SK-N-SH (cell line): Measurements from ENCODE around the gene ENTPD2. TPM values are rescaled to one million over a fixed set of nuclear protein-coding genes. Genes with fewer than 3 reads are reported as not detected.

Experiments
- CTCF ChIA-PET: fragments of 300-600, 350-600 bp; formaldehyde crosslinking; extraction: SDS; loops from one replicate; lab custom pipeline; 2021; lab: Yijun Ruan, JAX
- POLR2A ChIA-PET: fragments of 350-600 bp; sonication (Branson Sonifier 250); formaldehyde crosslinking; extraction: SDS; loops from one replicate; lab custom pipeline; 2020; ENCODE audit warnings: antibody characterized with exemption, inconsistent platforms; lab: Yijun Ruan, JAX
- DNase-seq: peaks from one replicate; pipeline ENCODE4 v3.0.0; 2012
- H2AFZ ChIP-seq: fragments of 200-600 bp; sonication (generic); 2 replicates; pipeline ENCODE4 v1.8.1; 2016; ENCODE audit warnings: antibody characterized with exemption, mild to moderate bottlenecking, low read depth
- H3F3A ChIP-seq: fragments of 200-600 bp; sonication (generic); replicated peaks from 2 replicates; pipeline ENCODE3; 2016; ENCODE audit warnings: antibody characterized with exemption, mild to moderate bottlenecking; ENCODE audit not compliant: insufficient read depth
- H3K27ac ChIP-seq, 2 experiments: fragments of 200-500 bp in 1 of 2; fragments of 200-600 bp in 1 of 2; sonication (Bioruptor generic) in 1 of 2; sonication (generic), shearing (Covaris generic) in 1 of 2; 2 replicates each; pipeline versions ENCODE4 v1.5.1 to v1.6.1; 2014 to 2016; ENCODE audit warnings: low read depth in 2 of 2, inconsistent platforms in 1 of 2, low read length in 1 of 2, mild to moderate bottlenecking in 1 of 2, mixed read lengths in 1 of 2
- H3K27me3 ChIP-seq: fragments of 200-600 bp; sonication (generic), shearing (Covaris generic); 2 replicates; pipeline ENCODE4 v1.6.1; 2016; ENCODE audit warnings: mixed run types; ENCODE audit not compliant: insufficient read depth
- H3K36me3 ChIP-seq, 2 experiments: fragments of 200-500 bp in 1 of 2; fragments of 200-600 bp in 1 of 2; sonication (Bioruptor generic) in 1 of 2; sonication (generic) in 1 of 2; replicated peaks in 1 of 2; 2 replicates each; pipeline versions ENCODE3 to v1.5.1; 2014 to 2016; ENCODE audit warnings: low read length in 1 of 2, mild to moderate bottlenecking in 1 of 2; ENCODE audit not compliant: insufficient read depth in 2 of 2, control insufficient read depth in 1 of 2
- H3K4me1 ChIP-seq, 2 experiments: fragments of 200-500 bp in 1 of 2; fragments of 200-600 bp in 1 of 2; sonication (Bioruptor generic) in 1 of 2; sonication (generic), shearing (Covaris generic) in 1 of 2; 2 replicates each; pipeline versions ENCODE4 v1.5.1 to v1.6.1; 2014 to 2016; ENCODE audit warnings: low read depth in 1 of 2, low read length in 1 of 2, mixed run types in 1 of 2; ENCODE audit not compliant: insufficient read depth in 2 of 2, control insufficient read depth in 1 of 2
- H3K4me2 ChIP-seq: fragments of 200-600 bp; sonication (generic), shearing (Covaris generic); 2 replicates; pipeline ENCODE4 v1.6.1; 2017; ENCODE audit warnings: mixed run types
- H3K4me3 ChIP-seq, 2 experiments: fragments of 200-500 bp in 1 of 2; fragments of 200-600 bp in 1 of 2; sonication (Bioruptor generic) in 1 of 2; sonication (generic), shearing (Covaris generic) in 1 of 2; 2 replicates each; pipeline versions ENCODE4 v1.5.1 to v1.8.1; 2014 to 2016; ENCODE audit warnings: low read depth in 2 of 2, inconsistent platforms in 1 of 2, low read length in 1 of 2, mild to moderate bottlenecking in 1 of 2, mixed read lengths in 1 of 2, moderate library complexity in 1 of 2
- H3K79me2 ChIP-seq: fragments of 200-600 bp; sonication (generic); 2 replicates; pipeline ENCODE4 v1.8.1; 2017; ENCODE audit warnings: mild to moderate bottlenecking; ENCODE audit not compliant: insufficient read depth
- H3K9ac ChIP-seq: fragments of 200-600 bp; sonication (generic); 2 replicates; pipeline ENCODE4 v1.6.1; 2017; ENCODE audit warnings: mixed run types
- H3K9me2 ChIP-seq: fragments of 200-600 bp; sonication (generic); 2 replicates; pipeline ENCODE4 v1.6.1; 2017; ENCODE audit warnings: mixed run types
- H3K9me3 ChIP-seq: fragments of 200-600 bp; sonication (generic); 2 replicates; pipeline ENCODE4 v1.6.1; 2017; ENCODE audit warnings: mixed run types, mild to moderate bottlenecking, moderate library complexity
- H4K20me1 ChIP-seq: fragments of 200-600 bp; sonication (generic); 2 replicates; pipeline ENCODE4 v1.6.1; 2017; ENCODE audit warnings: mild to moderate bottlenecking, mixed run types; ENCODE audit not compliant: insufficient read depth
- CHD2 ChIP-seq: fragments of 150-350 bp; IDR thresholded peaks from 2 replicates; pipeline ENCODE4 v1.6.1; 2018; ENCODE audit warnings: low read length; ENCODE audit not compliant: partially characterized antibody
- CTCF ChIP-seq: fragments of 200-600 bp; sonication (generic); IDR thresholded peaks from 2 replicates; pipeline ENCODE4 v1.6.1; 2017; ENCODE audit warnings: antibody characterized with exemption, mild to moderate bottlenecking, moderate library complexity
- GABPA ChIP-seq: IDR thresholded peaks from 2 replicates; pipeline ENCODE4 v1.4.0; 2012; ENCODE audit warnings: low read depth, mild to moderate bottlenecking
- GATA2 ChIP-seq: sonication (generic); formaldehyde crosslinking; IDR thresholded peaks from 2 replicates; pipeline ENCODE4 v1.5.0; 2020; ENCODE audit warnings: mild to moderate bottlenecking, missing genetic modification reagents
- JUND ChIP-seq: IDR thresholded peaks from 2 replicates; pipeline ENCODE4 v1.4.0; 2012
- MAX ChIP-seq: IDR thresholded peaks from 2 replicates; pipeline ENCODE4 v1.4.0; 2012; ENCODE audit warnings: low read depth
- MEF2A ChIP-seq: IDR thresholded peaks from 2 replicates; pipeline ENCODE4 v1.4.0; 2012; ENCODE audit warnings: low read depth, borderline replicate concordance
- NFIC ChIP-seq: IDR thresholded peaks from 2 replicates; pipeline ENCODE4 v1.4.0; 2012; ENCODE audit warnings: borderline replicate concordance
- POLR2AphosphoS5 ChIP-seq: IDR thresholded peaks from 2 replicates; pipeline ENCODE4 v1.6.1; 2012; ENCODE audit warnings: low read depth, low read length
- RCOR1 ChIP-seq: fragments of 150-350 bp; IDR thresholded peaks from 2 replicates; pipeline ENCODE4 v1.6.1; 2017; ENCODE audit warnings: antibody characterized with exemption, low read length
- REST ChIP-seq: IDR thresholded peaks from 2 replicates; pipeline ENCODE4 v1.6.1; 2012; ENCODE audit warnings: mild to moderate bottlenecking, low read depth, low read length, moderate library complexity
- RFX5 ChIP-seq: IDR thresholded peaks from 2 replicates; pipeline ENCODE4 v1.6.1; 2012; ENCODE audit warnings: mild to moderate bottlenecking, improper control_type of control experiment, low read length
- SMC3 ChIP-seq: IDR thresholded peaks from 2 replicates; pipeline ENCODE4 v1.6.1; 2012; ENCODE audit warnings: low read depth, low read length, improper control_type of control experiment
- TAF1 ChIP-seq: IDR thresholded peaks from 2 replicates; pipeline ENCODE4 v1.6.1; 2012; ENCODE audit warnings: low read depth, mild to moderate bottlenecking, low read length, moderate library complexity, borderline replicate concordance
- TCF12 ChIP-seq: IDR thresholded peaks from 2 replicates; pipeline ENCODE4 v1.4.0; 2012
- USF2 ChIP-seq: fragments of 150-350 bp; IDR thresholded peaks from 2 replicates; pipeline ENCODE4 v1.6.1; 2017; ENCODE audit warnings: antibody characterized with exemption, low read length, low read depth, borderline replicate concordance
- YY1 ChIP-seq: IDR thresholded peaks from 2 replicates; pipeline ENCODE4 v1.4.0; 2012; ENCODE audit warnings: low read depth, mild to moderate bottlenecking
- ZBTB33 ChIP-seq: IDR thresholded peaks from 2 replicates; pipeline ENCODE4 v1.4.0; 2012; ENCODE audit warnings: low read depth, borderline replicate concordance
- WGBS: methylation state at CpG from one replicate; pipeline ENCODE4 v1.1.6; 2017; ENCODE audit warnings: low lambda C conversion rate; 5-methylcytosine and 5-hydroxymethylcytosine counted together
- polyA plus RNA-seq, 3 experiments: library from polyadenylated mRNA; depleted of rRNA; stranded (reverse); fragments of >200 nt; gene quantifications; 2 replicates each; pipeline ENCODE4 v1.2.3, GENCODE V29; 2012

Gene ENTPD2
- polyA plus RNA-seq (2012; rRNA removed) = not detected in 2 replicates
- polyA plus RNA-seq (2012; cell fraction: cytosol; rRNA removed) = not detected in 2 replicates
- 0.02 TPM in 1 of 2 replicates, not detected in the other for polyA plus RNA-seq (2012; cell fraction: nucleus; rRNA removed)

GRCh38 chr9:137053944-137054931 lies at the start of gene ENTPD2:
Gene ENTPD2, minus strand, starts transcription at chr9:137054061. Its CDS starts 64 bp downstream, at chr9:137053997.
- H3K36me3 ChIP-seq = no peaks in the 10 kb centered on the region
- H3K9ac ChIP-seq = no peak within 1 kb of the TSS
- peaks cover 0 to 32% of the 10 kb centered on the region in 2 experiments; a peak in 2 of 4 replicates for H3K4me1 ChIP-seq
- TF ChIP-seq MAX (no peak), JUND (no peak), RCOR1 (no peak), ZBTB33 (no peak), POLR2AphosphoS5 (no peak), RFX5 (no peak), CHD2 (no peak), USF2 (no peak), TAF1 (no peak), NFIC (no peak), GABPA (no peak), YY1 (no peak), SMC3 (no peak), GATA2 (CRISPR knock-in tag) (no peak), TCF12 (no peak), REST (no peak), CTCF (no peak), MEF2A (no peak)
- H3K9me2 ChIP-seq = no peaks in the 10 kb centered on the region
- no peak within 1 kb of the TSS for H3K4me2 ChIP-seq
- no peak within 1 kb of the TSS for H3K4me3 ChIP-seq
- no peaks in the 10 kb centered on the region for H3K9me3 ChIP-seq
- ChIA-PET POLR2A (no interaction called here), CTCF (interaction anchor here (1.2 to 19.8 kb wide), 6 partner anchors 7 to 267 kb away, joined by 3 to 803 read pairs (median 10); partner anchors contain the start of genes NPDC1 and SAPCD2)
- peak within 1 kb of the TSS in 1 of 2 experiments; percentile 96; a peak in 2 of 4 replicates for H3K27ac ChIP-seq
- no peaks in the 10 kb centered on the region for H3K79me2 ChIP-seq
- no peaks in the 10 kb centered on the region for H3F3A ChIP-seq
- H3K27me3 ChIP-seq = 0 out of 2 replicates have a peak, but pooled peaks cover 5% of the 10 kb centered on the region
- H2AFZ ChIP-seq = no peak within 1 kb of the TSS
- H4K20me1 ChIP-seq = no peaks in the 10 kb centered on the region
- WGBS = 77% methylated on average over 60 of the region's 90 CpGs
- DNase-seq = no peak
